ENCODE data around the gene INSIG1. TPM values are rescaled to one million over a fixed set of nuclear protein-coding genes. Genes with fewer than 3 reads are reported as not detected.

INSIG1 gene
- total and polyA plus RNA-seq, 4 donors, result 54.2 to 264 (median 119) TPM

DNA sequence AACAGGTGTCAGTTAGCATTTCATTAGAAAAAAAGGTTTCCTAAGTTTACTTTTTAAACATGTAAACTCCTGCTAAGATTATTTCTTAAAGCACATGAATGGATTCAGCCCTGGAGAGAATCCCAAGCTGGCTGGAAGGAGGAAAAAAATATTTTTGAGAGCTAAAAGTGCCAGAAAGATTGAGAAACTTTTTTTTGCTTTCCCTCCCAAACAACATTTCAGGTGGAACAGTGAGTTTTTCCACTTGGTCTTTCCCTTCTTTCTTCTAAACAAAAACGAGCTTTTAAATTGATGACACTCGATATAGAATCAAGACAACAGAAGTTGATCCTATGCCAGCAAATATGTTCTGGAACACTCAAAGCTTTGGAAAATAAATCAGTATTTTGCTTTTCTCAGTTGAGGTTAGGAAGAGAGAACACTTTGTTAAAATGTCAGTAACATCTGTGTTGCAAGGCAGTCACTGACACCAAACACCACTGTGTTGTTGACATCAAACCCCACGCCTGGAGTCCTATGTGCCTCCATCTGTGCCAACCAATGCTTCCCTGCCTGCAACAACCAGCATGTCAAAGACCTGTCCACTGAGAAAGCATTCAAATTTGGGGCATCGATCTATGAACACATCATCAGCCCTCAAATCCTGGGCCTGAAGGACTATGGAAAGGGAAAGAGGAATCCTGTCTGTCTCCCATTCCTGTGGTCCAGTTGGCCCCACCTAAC is 22.9 kb upstream of the INSIG1 start:
- WGBS, 2 donors, result 70 to 79% methylated on average over 4 of the region's 4 CpGs

DNA sequence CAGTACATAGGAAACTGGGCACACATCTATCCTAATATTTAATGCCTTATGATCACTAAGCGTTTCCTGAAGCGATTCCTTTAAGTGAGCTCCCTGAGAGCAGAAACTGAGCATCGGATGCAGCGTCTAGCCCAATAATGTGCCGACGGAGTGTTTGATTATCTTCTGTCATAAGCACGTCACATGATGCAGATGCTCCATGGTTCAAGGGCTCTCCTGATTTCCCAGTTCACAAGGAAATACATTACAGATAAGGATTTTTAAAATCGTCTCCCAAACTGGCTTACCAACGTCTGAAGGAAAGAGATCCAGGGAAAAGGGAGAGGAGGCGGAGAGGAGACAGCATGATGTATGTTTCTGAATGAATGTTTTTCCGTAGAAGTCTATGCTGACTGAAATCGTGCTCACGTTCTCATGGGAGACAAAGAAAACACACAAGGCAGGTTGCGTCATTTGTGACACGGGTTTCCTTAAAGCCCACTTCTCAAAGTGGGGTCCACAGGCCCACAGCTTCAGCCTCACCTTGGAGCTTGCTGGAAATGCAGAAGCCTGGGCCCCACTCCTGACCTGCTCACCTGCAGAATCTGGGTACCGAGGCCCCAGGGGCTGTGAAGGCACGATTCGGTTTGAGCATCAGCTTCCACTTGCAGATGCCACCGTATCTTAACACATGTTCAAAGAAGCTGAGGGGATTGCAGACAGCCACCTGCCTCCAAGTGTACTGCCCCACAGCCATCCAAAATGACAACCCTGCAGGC is 21.5 kb upstream of the INSIG1 start:
- no peak overlapping the region for H3K9ac ChIP-seq (ENCODE audit: insufficient read depth in 1 of 2, low read length in 2 of 2)
- DNase-seq (no peak), ATAC-seq (ENCODE audit: insufficient read depth, low FRiP score) (no peak)

More for the DNA sequence above, 22.9 kb upstream of the INSIG1 start:
- TF ChIP-seq, protein P1, sequence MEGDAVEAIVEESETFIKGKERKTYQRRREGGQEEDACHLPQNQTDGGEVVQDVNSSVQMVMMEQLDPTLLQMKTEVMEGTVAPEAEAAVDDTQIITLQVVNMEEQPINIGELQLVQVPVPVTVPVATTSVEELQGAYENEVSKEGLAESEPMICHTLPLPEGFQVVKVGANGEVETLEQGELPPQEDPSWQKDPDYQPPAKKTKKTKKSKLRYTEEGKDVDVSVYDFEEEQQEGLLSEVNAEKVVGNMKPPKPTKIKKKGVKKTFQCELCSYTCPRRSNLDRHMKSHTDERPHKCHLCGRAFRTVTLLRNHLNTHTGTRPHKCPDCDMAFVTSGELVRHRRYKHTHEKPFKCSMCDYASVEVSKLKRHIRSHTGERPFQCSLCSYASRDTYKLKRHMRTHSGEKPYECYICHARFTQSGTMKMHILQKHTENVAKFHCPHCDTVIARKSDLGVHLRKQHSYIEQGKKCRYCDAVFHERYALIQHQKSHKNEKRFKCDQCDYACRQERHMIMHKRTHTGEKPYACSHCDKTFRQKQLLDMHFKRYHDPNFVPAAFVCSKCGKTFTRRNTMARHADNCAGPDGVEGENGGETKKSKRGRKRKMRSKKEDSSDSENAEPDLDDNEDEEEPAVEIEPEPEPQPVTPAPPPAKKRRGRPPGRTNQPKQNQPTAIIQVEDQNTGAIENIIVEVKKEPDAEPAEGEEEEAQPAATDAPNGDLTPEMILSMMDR (IDR thresholded peaks at IDR 0.05; ENCODE audit: control extremely low read depth, extremely low read depth), result no peak
- H3K36me3 ChIP-seq (ENCODE audit: control insufficient read depth in 4 of 4, insufficient read depth in 4 of 4, low read length in 4 of 4), result no peaks in the 10 kb centered on the region
- H3K9me3 ChIP-seq (ENCODE audit: control insufficient read depth in 4 of 4, insufficient read depth in 3 of 4, low read length in 3 of 4), result peaks cover 0 to 2% (median 0%) of the 10 kb centered on the region in 4 donors
- no peak overlapping the region for H3K4me3 ChIP-seq
- no peak overlapping the region for H3K9ac ChIP-seq (ENCODE audit: insufficient read depth in 1 of 2, low read length in 2 of 2)
- no peak overlapping the region for H3K27ac ChIP-seq (ENCODE audit: low read depth in 1 of 2, low read length in 1 of 2)
- ATAC-seq (ENCODE audit: insufficient read depth, low FRiP score) (no peak), DNase-seq (no peak)
- H3K27me3 ChIP-seq (ENCODE audit: control insufficient read depth in 3 of 3, insufficient read depth in 3 of 3, low read length in 2 of 3), result peaks cover 0 to 15% (median 14%) of the 10 kb centered on the region in 3 donors
- no peaks in the 10 kb centered on the region for H3K4me1 ChIP-seq (ENCODE audit: control insufficient read depth in 5 of 5, insufficient read depth in 5 of 5, low read length in 5 of 5)

DNA sequence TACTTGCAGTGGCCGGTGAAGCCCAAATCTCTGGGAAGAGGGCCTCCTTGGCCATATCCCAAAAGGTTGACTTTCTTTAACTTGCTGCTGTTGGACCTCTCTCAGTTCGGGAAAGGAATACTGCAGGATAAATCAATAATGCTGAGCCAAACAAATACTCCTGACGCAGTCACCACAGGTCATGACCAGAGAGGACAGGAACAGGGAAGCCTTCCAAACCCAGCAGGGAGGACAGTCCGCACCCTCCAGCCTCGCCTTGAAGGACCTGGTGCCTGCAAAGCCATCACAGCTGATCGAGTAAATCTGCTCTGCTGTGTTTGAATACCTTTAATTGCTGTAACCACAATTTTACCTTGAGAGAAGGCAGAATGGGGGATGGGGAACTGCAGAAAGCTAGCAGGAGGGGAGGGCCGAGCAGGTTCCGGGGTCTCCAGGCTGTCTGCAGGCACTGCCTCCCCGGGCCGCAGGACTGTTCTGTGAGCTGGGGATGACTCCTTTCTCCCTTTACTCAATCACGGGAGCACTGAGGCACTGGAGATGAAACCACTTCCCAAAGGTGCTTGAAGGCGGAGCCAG is 20.8 kb upstream of the INSIG1 start:
- DNase-seq (no peak), ATAC-seq (ENCODE audit: insufficient read depth, low FRiP score) (no peak)
- H3K4me3 ChIP-seq, result no peak overlapping the region
- TF ChIP-seq, protein P1 (IDR thresholded peaks at IDR 0.05; ENCODE audit: control extremely low read depth, extremely low read depth), result no peak
- whole genome bisulfite sequencing, 2 donors, result 73 to 85% methylated on average over 12 of the region's 12 CpGs
- no peak overlapping the region for H3K27ac ChIP-seq (ENCODE audit: low read depth in 1 of 2, low read length in 1 of 2)
- H3K36me3 ChIP-seq (ENCODE audit: control insufficient read depth in 4 of 4, insufficient read depth in 4 of 4, low read length in 4 of 4), result no peaks in the 10 kb centered on the region
- H3K27me3 ChIP-seq (ENCODE audit: control insufficient read depth in 3 of 3, insufficient read depth in 3 of 3, low read length in 2 of 3), result peaks cover 0 to 15% (median 14%) of the 10 kb centered on the region in 3 donors
- no peaks in the 10 kb centered on the region for H3K4me1 ChIP-seq (ENCODE audit: control insufficient read depth in 5 of 5, insufficient read depth in 5 of 5, low read length in 5 of 5)
- no peak overlapping the region for H3K9ac ChIP-seq (ENCODE audit: insufficient read depth in 1 of 2, low read length in 2 of 2)
- peaks cover 0 to 2% (median 0%) of the 10 kb centered on the region in 4 donors for H3K9me3 ChIP-seq (ENCODE audit: control insufficient read depth in 4 of 4, insufficient read depth in 3 of 4, low read length in 3 of 4)

More for the DNA sequence above, 21.5 kb upstream of the INSIG1 start:
- H3K27me3 ChIP-seq (ENCODE audit: control insufficient read depth in 3 of 3, insufficient read depth in 3 of 3, low read length in 2 of 3), result peaks cover 0 to 15% (median 14%) of the 10 kb centered on the region in 3 donors
- 73 to 82% methylated on average over 19 of the region's 19 CpGs for WGBS, 2 donors
- H3K36me3 ChIP-seq (ENCODE audit: control insufficient read depth in 4 of 4, insufficient read depth in 4 of 4, low read length in 4 of 4), result no peaks in the 10 kb centered on the region
- H3K4me3 ChIP-seq, result no peak overlapping the region
- H3K9me3 ChIP-seq (ENCODE audit: control insufficient read depth in 4 of 4, insufficient read depth in 3 of 4, low read length in 3 of 4), result peaks cover 0 to 2% (median 0%) of the 10 kb centered on the region in 4 donors
- H3K27ac ChIP-seq (ENCODE audit: low read depth in 1 of 2, low read length in 1 of 2), result no peak overlapping the region
- TF ChIP-seq, protein P1 (IDR thresholded peaks at IDR 0.05; ENCODE audit: control extremely low read depth, extremely low read depth), result no peak
- no peaks in the 10 kb centered on the region for H3K4me1 ChIP-seq (ENCODE audit: control insufficient read depth in 5 of 5, insufficient read depth in 5 of 5, low read length in 5 of 5)
